COLO829 (cell line): ENCODE data around the gene SLX9.
"Not testable (repeated sequence)": the region's sequence is repeated elsewhere in the genome, so short reads cannot be mapped to it uniquely, and the experiment has no call there.

Source experiments
- DNase-seq: peaks from one replicate; pipeline ENCODE4 v3.0.0; 2012; ENCODE audit warnings: low spot score

The SLX9 gene

DNA sequence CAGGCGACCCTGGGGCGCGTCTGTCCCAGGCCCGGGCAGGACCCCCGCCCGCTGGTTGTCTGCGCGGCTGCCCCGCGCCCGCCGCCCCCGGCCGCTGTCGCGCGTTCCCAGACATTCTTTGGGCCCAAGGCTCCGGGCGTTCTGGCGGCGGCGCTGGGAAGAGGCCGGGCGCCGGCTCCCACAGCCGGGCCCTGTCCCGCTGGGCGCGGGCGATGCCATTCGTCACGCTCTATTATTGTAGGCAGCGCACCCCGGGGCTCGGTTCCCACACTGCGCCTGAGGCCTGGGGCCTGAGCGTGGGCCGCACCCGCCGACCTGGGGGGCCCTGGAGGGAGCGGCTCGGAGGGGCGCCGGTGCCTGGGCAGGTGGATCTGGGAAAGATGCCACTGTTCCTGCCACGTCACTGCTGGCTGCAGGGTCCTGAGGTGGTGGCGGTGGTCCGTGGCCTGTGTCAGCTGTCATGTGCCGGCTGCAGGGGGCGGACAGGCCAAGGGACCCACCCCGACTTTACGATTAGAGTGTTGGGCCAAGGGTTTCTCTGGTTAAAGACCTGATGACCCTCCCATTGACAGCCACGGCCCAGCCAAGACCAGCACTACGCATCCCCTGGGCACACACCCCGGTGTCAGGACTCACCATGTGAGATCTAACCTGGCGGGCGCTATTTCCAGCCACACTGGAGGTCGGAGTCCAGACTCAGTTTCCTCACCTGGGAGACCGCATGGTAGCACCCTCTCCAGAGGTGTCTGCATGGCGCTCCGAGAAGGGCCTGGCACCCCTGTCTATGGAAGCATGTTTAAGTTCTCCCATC lies 79.5 kb downstream of the SLX9 start:
- no peak for DNase-seq

GRCh38 chr21:45019887-45020537 lies 80.2 kb downstream of the SLX9 start:
- DNase-seq: no peak

DNA sequence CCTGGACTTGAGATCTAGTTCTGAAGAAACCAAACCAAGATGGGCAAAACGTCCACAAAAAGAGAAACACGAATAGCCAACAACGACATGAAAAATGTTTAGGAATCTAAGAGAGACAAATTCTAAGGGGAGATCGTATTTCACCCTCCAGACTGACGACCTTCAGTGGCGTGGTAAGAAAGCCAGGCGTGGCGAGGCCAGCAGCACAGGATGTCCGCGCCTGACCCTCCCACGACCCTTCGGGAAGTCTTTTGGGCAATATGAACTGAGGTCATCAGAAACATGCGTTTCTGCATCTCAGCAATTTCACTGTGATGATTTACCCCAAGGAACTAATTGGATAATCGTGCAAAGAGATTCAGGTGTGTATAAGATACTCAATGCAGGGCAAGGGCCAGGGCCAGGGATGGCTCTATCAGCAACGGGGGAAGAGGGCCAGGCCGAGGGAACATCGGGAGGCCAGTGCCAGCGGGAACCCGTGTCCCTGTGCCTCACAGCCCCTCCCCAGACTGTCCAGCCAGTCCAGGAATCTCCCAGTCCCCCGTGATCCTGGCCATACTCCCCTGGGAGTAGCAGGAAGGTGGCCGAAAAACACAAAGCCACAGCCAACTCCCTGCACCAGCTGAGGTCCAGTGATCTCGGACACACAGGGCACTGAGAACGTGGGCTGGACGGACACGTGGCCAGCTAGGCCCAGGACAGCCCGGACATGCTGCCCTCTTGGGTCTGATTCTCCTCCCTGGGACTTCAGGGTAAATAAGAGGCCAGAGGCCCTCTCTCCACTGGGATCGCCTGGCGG lies 81.0 kb downstream of the SLX9 start:
- DNase-seq: no peak

GRCh38 chr21:45021428-45022347 lies 81.9 kb downstream of the SLX9 start:
- DNase-seq: no peak

DNA sequence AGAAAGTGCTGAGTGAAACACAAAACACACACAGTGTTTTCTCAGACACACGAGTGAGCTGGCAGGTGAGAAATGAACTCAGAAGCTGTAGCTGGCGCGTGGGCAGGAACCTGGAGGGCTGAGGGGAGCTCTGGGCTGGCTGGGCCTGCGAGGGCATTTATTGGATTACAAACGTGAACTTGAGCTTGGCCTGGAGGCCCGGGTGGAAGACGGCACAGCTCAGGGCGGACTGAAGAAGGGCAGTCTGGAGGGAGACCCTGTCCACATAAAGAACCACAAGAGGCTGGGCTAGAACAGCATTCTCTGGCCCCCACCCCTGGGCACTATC lies 82.5 kb downstream of the SLX9 start:
- no peak for DNase-seq

DNA sequence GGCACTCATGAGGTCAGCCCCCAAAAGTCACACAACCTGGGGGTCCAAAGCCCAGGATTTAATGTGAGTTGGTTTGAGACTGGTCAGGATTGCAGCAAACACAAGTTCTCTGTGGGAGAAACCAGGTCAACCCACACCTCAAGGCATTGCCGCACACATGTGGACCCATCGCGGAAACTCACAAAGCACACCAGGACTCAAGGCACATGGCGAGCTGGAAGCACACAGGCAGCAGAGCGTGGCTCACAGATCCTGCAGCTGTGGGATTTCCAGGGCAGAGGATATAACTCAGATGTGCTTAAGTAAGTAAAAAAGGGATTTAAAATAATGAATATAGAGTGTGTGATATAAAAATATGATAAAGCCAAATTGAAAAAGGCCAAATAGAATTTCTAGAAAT lies 82.9 kb downstream of the SLX9 start:
- no peak for DNase-seq

GRCh38 chr21:45024516-45024915 lies 84.7 kb downstream of the SLX9 start:
- not testable (repeated sequence) for DNase-seq

DNA sequence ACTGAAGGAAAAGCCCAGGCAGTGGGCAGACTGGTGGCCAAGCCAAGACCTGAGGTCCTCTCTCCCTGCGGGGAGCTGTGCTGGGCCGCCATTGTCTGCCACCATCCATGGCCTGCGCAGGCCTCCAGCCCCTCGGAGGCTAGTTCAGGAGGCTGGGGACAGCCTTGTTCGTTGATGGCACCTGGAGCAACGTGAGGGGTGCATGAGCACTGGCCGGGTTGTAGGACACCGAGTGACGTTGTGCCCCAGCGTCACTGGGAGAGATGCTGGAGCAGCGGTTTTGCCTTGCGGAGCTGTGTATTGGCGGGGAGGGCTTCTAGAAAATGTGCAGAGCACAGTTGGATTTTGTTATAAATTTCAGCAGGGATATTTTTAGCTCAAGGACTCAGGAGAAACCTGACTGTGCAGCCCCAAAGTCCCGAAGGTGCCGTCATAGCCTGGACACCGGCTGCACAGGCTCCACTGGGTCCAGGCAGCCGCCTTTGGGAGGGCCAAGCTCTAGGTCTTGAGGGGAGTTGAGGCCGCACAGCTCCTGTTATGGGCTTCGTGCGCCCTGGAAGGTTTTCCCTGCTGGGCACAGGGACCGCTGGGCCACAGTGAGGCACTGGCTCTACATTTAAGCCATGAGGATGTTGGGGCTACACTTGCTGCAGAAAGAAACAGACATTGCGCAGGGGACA lies 86.4 kb downstream of the SLX9 start:
- no peak for DNase-seq
